ENCODE results near the gene TFRC.

- TF ChIP-seq CTCF (IDR thresholded peaks at IDR 0.05) (no peak), POLR2A (IDR thresholded peaks at IDR 0.05) (no peak), POLR2AphosphoS5 (IDR thresholded peaks at IDR 0.05) (no peak)
Measured at GRCh38 chr3:196060834-196061233, 21.1 kb downstream of the TFRC start.
